GM23338 (cell line): Measurements from ENCODE around the gene CCNL1. TPM values are rescaled to one million over a fixed set of nuclear protein-coding genes. Genes with fewer than 3 reads are reported as not detected.

Experiments used
- ATAC-seq: fragments of 200-7000 bp; cut with Tn5 transposase; 3 replicates; pipeline ENCODE4 v1.9.1; 2020
- DNase-seq: peaks from one replicate; pipeline ENCODE4 v3.0.0-alpha.2; 2015; ENCODE audit warnings: low spot score
- H2AFZ ChIP-seq: fragments of 200-600 bp; sonication (generic); 2 replicates; pipeline ENCODE4 v1.8.0; 2016; ENCODE audit warnings: antibody characterized with exemption, mild to moderate bottlenecking, moderate library complexity
- H3F3A ChIP-seq: fragments of 200-600 bp; sonication (generic); replicated peaks from 2 replicates; pipeline ENCODE4 v1.8.0; 2017; ENCODE audit warnings: antibody characterized with exemption, mixed run types, low read depth
- H3K27ac ChIP-seq: fragments of 200-600 bp; sonication (generic); 2 replicates; pipeline ENCODE4 v1.6.1; 2016; ENCODE audit warnings: low read depth
- H3K27me3 ChIP-seq: fragments of 200-600 bp; sonication (generic); 2 replicates; pipeline ENCODE4 v1.8.0; 2016; ENCODE audit warnings: mild to moderate bottlenecking, mixed run types, moderate library complexity; ENCODE audit not compliant: insufficient read depth
- H3K36me3 ChIP-seq: fragments of 200-600 bp; sonication (generic); 2 replicates; pipeline ENCODE4 v1.8.0; 2016; ENCODE audit warnings: mild to moderate bottlenecking; ENCODE audit not compliant: insufficient read depth
- H3K4me1 ChIP-seq: fragments of 200-600 bp; sonication (generic); 2 replicates; pipeline ENCODE4 v1.8.0; 2016; ENCODE audit warnings: mild to moderate bottlenecking, moderate library complexity; ENCODE audit not compliant: insufficient read depth
- H3K4me2 ChIP-seq: fragments of 200-600 bp; sonication (generic); 2 replicates; pipeline ENCODE4 v1.7.1; 2017; ENCODE audit warnings: mixed run types
- H3K4me3 ChIP-seq: fragments of 200-600 bp; sonication (generic); 2 replicates; pipeline ENCODE4 v1.6.1; 2016; ENCODE audit warnings: mixed run types
- H3K79me2 ChIP-seq: fragments of 200-600 bp; sonication (generic); replicated peaks from 2 replicates; pipeline ENCODE4 v1.8.0; 2017; ENCODE audit warnings: mild to moderate bottlenecking; ENCODE audit not compliant: insufficient read depth
- H3K9me2 ChIP-seq: fragments of 200-600 bp; sonication (generic); 2 replicates; pipeline ENCODE4 v1.8.0; 2017; ENCODE audit not compliant: insufficient read depth
- H4K20me1 ChIP-seq: fragments of 200-600 bp; sonication (generic); replicated peaks from 2 replicates; pipeline ENCODE4 v1.8.0; 2017; ENCODE audit warnings: mild to moderate bottlenecking; ENCODE audit not compliant: insufficient read depth
- H3K27ac Mint-ChIP-seq: 2 replicates; pipeline ENCODE4 v1.8.0; 2020; ENCODE audit warnings: inconsistent platforms, mild to moderate bottlenecking, moderate library complexity, mixed read lengths
- H3K27me3 Mint-ChIP-seq: 3 replicates; pipeline ENCODE4 v1.8.0; 2022; ENCODE audit warnings: low read depth, mild to moderate bottlenecking, moderate library complexity, mixed read lengths, inconsistent platforms; ENCODE audit not compliant: insufficient read depth, poor library complexity
- H3K36me3 Mint-ChIP-seq: 3 replicates; pipeline ENCODE4 v1.8.0; 2021; ENCODE audit warnings: low read depth, mild to moderate bottlenecking, inconsistent platforms, moderate library complexity, mixed read lengths
- H3K4me1 Mint-ChIP-seq: 3 replicates; pipeline ENCODE4 v1.8.0; 2020; ENCODE audit warnings: mild to moderate bottlenecking, inconsistent platforms, mixed read lengths
- H3K4me3 Mint-ChIP-seq: 3 replicates; pipeline ENCODE4 v1.8.0; 2021; ENCODE audit warnings: moderate library complexity, mild to moderate bottlenecking, inconsistent platforms, mixed read lengths
- H3K9me3 Mint-ChIP-seq: 3 replicates; pipeline ENCODE4 v1.8.0; 2020; ENCODE audit warnings: moderate library complexity, mild to moderate bottlenecking, inconsistent platforms, mixed read lengths
- CREB1 ChIP-seq: fragments of 250-450 bp; sonication (Bioruptor Pico); IDR thresholded peaks from 2 replicates; pipeline ENCODE4 v1.5.0; 2020; ENCODE audit warnings: low read depth, mild to moderate bottlenecking, moderate library complexity
- EZH2 ChIP-seq: fragments of 200-600 bp; sonication (generic); IDR thresholded peaks from one replicate; pipeline ENCODE4 v1.8.0; 2017; ENCODE audit warnings: antibody characterized with exemption, mild to moderate bottlenecking, low read depth; ENCODE audit not compliant: unreplicated experiment
- EZH2phosphoT487 ChIP-seq: fragments of 200-600 bp; sonication (generic); IDR thresholded peaks from one replicate; pipeline ENCODE4 v1.8.1; 2018; ENCODE audit warnings: antibody characterized with exemption; ENCODE audit not compliant: unreplicated experiment
- JUNB ChIP-seq: IDR thresholded peaks from one replicate; pipeline ENCODE4 v1.6.1; 2016; ENCODE audit warnings: antibody characterized with exemption; ENCODE audit not compliant: unreplicated experiment
- NANOG ChIP-seq: IDR thresholded peaks from 2 replicates; pipeline ENCODE4 v1.6.1; 2016; ENCODE audit warnings: antibody characterized with exemption, borderline replicate concordance
- POLR2AphosphoS5 ChIP-seq: IDR thresholded peaks from 2 replicates; pipeline ENCODE4 v1.6.1; 2016; ENCODE audit warnings: antibody characterized with exemption, low read depth
- ZNF114 ChIP-seq: fragments of 250-450 bp; sonication (Bioruptor Pico); IDR thresholded peaks from 2 replicates; pipeline ENCODE4 v1.5.0; 2020; ENCODE audit warnings: mild to moderate bottlenecking, moderate library complexity
- ZNF331 ChIP-seq: fragments of 250-450 bp; sonication (Bioruptor Pico); IDR thresholded peaks from 2 replicates; pipeline ENCODE4 v1.5.0; 2020; ENCODE audit warnings: low read depth, mild to moderate bottlenecking, moderate library complexity
- polyA plus RNA-seq: library from polyadenylated mRNA; unstranded; fragments of >200 nt; fragmentation: Nextera tagmentation; extraction: Ambion mirVana; gene quantifications from 2 replicates; pipeline ENCODE4 v1.2.1, GENCODE V29; 2016
- total RNA-seq: library from RNA; depleted of rRNA; stranded (reverse); fragments of >200 nt; shearing (Covaris generic); gene quantifications from 2 replicates; pipeline ENCODE4 v1.2.3, GENCODE V29; 2014
- TF ChIP-seq, protein P1 (sequence below): IDR thresholded peaks from one replicate; pipeline ENCODE4 v1.6.1; 2018; ENCODE audit warnings: antibody characterized with exemption; ENCODE audit not compliant: unreplicated experiment
- TF ChIP-seq, protein P2 (sequence below): IDR thresholded peaks from 2 replicates; pipeline ENCODE4 v1.6.1; 2016; ENCODE audit warnings: antibody characterized with exemption
- TF ChIP-seq, protein P3 (sequence below), 2 experiments: fragments of 200-600 bp in 1 of 2; sonication (generic) in 1 of 2; conservative IDR thresholded peaks; 2 replicates each; pipeline versions ENCODE4 v1.5.1 to v1.6.1; 2016 to 2017; ENCODE audit warnings: antibody characterized with exemption in 2 of 2, low read depth in 2 of 2, mild to moderate bottlenecking in 2 of 2, moderate library complexity in 1 of 2

Gene CCNL1
- total and polyA plus RNA-seq, 2 experiments from 2014 or later: 108 to 134 TPM

DNA sequence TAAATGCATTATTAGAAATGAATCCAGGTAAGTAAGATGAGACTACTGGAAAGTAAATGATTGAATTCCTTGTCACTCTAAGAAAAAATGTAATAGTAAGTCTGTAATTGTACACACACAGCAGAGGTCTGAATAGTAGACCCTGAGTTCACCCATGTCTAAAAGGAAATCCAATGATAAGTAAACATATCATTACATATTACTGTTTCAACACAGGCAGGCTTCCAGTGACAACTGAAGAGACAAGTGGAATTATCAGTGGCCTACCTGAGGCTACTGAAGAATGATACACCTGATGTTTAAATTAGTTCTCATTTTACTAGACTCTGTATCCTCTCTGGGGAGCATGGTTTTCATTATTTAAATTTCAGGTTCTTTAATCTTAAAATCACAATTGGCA, 6.2 kb upstream of the CCNL1 start:
- H3F3A ChIP-seq: no peaks in the 10 kb centered on the region
- no peak overlapping the region for H2AFZ ChIP-seq
- Mint-ChIP-seq H3K27me3 (peaks cover 5% of the 10 kb centered on the region), H3K4me1 (peaks cover 4% of the 10 kb centered on the region; the same call in 2 of the 3 replicates), H3K36me3 (no peaks in the 10 kb centered on the region), H3K27ac (no peak overlapping the region), H3K4me3 (no peak overlapping the region), H3K9me3 (no peaks in the 10 kb centered on the region)
- no peaks in the 10 kb centered on the region for H3K27me3 ChIP-seq
- TF ChIP-seq CREB1 (CRISPR knock-in tag): no peak
- TF ChIP-seq POLR2AphosphoS5: no peak
- TF ChIP-seq, protein P1, sequence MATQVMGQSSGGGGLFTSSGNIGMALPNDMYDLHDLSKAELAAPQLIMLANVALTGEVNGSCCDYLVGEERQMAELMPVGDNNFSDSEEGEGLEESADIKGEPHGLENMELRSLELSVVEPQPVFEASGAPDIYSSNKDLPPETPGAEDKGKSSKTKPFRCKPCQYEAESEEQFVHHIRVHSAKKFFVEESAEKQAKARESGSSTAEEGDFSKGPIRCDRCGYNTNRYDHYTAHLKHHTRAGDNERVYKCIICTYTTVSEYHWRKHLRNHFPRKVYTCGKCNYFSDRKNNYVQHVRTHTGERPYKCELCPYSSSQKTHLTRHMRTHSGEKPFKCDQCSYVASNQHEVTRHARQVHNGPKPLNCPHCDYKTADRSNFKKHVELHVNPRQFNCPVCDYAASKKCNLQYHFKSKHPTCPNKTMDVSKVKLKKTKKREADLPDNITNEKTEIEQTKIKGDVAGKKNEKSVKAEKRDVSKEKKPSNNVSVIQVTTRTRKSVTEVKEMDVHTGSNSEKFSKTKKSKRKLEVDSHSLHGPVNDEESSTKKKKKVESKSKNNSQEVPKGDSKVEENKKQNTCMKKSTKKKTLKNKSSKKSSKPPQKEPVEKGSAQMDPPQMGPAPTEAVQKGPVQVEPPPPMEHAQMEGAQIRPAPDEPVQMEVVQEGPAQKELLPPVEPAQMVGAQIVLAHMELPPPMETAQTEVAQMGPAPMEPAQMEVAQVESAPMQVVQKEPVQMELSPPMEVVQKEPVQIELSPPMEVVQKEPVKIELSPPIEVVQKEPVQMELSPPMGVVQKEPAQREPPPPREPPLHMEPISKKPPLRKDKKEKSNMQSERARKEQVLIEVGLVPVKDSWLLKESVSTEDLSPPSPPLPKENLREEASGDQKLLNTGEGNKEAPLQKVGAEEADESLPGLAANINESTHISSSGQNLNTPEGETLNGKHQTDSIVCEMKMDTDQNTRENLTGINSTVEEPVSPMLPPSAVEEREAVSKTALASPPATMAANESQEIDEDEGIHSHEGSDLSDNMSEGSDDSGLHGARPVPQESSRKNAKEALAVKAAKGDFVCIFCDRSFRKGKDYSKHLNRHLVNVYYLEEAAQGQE: no peak
- H3K36me3 ChIP-seq: no peaks in the 10 kb centered on the region
- no peak overlapping the region for H3K4me2 ChIP-seq
- DNase-seq (no peak), ATAC-seq (no peak)
- no peaks in the 10 kb centered on the region for H4K20me1 ChIP-seq
- peaks cover 6% of the 10 kb centered on the region; the same call in 1 of the 2 replicates for H3K79me2 ChIP-seq
- H3K4me3 ChIP-seq: no peak overlapping the region
- H3K4me1 ChIP-seq: peaks cover 5% of the 10 kb centered on the region; the same call in 1 of the 2 replicates
- no peak overlapping the region for H3K27ac ChIP-seq
- no peaks in the 10 kb centered on the region for H3K9me2 ChIP-seq

DNA sequence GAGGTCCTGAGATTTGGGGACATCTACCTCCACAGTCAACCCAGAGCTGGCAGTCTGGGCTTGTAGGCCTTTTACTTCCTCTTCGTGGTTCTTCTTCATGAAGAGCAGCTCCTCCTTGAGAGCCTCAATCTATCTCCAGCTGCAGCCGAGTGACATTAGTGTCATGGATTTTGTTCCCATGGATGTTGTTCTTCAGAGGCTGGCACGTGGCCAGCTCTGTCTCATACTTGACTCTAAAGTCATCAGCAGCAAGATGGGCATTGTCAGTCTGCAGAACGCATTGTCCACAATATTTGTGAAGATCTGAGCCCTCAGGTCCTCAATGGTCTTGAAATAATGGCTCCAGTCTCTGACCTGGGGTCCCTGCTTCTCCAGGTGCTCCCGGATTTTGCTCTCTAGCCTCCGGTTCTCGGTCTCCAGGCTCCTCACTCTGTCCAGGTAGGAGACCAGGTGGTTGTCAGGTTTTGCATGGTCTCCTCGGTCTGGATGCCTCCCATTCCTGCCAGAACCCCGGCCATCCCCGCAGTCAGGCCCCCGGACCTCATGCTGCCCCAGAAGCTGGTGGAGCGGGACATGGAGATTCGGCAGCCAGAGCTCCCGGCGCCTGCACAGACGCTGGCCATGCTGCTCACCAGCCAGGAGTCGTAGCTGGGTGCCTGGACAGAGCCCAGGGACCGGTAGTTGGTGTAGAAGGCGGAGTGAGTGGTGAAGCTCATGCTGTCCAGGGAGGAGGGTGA, 3.4 kb upstream of the CCNL1 start:
- Histone ChIP-seq H3K27me3 (no peaks in the 10 kb centered on the region), H3K36me3 (peaks cover 4% of the 10 kb centered on the region; the same call in 1 of the 2 replicates), H3K9me2 (no peaks in the 10 kb centered on the region), H3K4me2 (no peak overlapping the region), H3K27ac (no peak overlapping the region), H3K4me1 (peaks cover 14% of the 10 kb centered on the region), H3K4me3 (no peak overlapping the region), H3K79me2 (peaks cover 21% of the 10 kb centered on the region), H4K20me1 (peaks cover 5% of the 10 kb centered on the region; the same call in 1 of the 2 replicates), H3F3A (no peaks in the 10 kb centered on the region), H2AFZ (no peak overlapping the region)
- H3K27me3 Mint-ChIP-seq: peaks cover 13% of the 10 kb centered on the region
- ATAC-seq: no peak
- H3K9me3 Mint-ChIP-seq: no peaks in the 10 kb centered on the region
- peaks cover 13% of the 10 kb centered on the region for H3K36me3 Mint-ChIP-seq
- H3K4me3 Mint-ChIP-seq: no peak overlapping the region
- H3K4me1 Mint-ChIP-seq: peaks cover 13% of the 10 kb centered on the region; the same call in 2 of the 3 replicates
- no peak overlapping the region for H3K27ac Mint-ChIP-seq
- DNase-seq: no peak
- TF ChIP-seq, protein P2, sequence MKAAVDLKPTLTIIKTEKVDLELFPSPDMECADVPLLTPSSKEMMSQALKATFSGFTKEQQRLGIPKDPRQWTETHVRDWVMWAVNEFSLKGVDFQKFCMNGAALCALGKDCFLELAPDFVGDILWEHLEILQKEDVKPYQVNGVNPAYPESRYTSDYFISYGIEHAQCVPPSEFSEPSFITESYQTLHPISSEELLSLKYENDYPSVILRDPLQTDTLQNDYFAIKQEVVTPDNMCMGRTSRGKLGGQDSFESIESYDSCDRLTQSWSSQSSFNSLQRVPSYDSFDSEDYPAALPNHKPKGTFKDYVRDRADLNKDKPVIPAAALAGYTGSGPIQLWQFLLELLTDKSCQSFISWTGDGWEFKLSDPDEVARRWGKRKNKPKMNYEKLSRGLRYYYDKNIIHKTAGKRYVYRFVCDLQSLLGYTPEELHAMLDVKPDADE: no peak
- TF ChIP-seq POLR2AphosphoS5: no peak
- TF ChIP-seq ZNF331 (CRISPR knock-in tag): no peak
- no peak for TF ChIP-seq NANOG
- TF ChIP-seq EZH2phosphoT487: no peak
- TF ChIP-seq EZH2: no peak
- TF ChIP-seq CREB1 (CRISPR knock-in tag): no peak
- TF ChIP-seq, protein P1: no peak
- TF ChIP-seq JUNB: no peak
- TF ChIP-seq, protein P3, sequence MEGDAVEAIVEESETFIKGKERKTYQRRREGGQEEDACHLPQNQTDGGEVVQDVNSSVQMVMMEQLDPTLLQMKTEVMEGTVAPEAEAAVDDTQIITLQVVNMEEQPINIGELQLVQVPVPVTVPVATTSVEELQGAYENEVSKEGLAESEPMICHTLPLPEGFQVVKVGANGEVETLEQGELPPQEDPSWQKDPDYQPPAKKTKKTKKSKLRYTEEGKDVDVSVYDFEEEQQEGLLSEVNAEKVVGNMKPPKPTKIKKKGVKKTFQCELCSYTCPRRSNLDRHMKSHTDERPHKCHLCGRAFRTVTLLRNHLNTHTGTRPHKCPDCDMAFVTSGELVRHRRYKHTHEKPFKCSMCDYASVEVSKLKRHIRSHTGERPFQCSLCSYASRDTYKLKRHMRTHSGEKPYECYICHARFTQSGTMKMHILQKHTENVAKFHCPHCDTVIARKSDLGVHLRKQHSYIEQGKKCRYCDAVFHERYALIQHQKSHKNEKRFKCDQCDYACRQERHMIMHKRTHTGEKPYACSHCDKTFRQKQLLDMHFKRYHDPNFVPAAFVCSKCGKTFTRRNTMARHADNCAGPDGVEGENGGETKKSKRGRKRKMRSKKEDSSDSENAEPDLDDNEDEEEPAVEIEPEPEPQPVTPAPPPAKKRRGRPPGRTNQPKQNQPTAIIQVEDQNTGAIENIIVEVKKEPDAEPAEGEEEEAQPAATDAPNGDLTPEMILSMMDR (conservative IDR thresholded peaks at IDR 0.05; ENCODE audit: low read depth in 2 of 2): no peak
- no peak for TF ChIP-seq ZNF114 (CRISPR knock-in tag)
